AG10803 (cell line): ENCODE results near the gene HYAL2.

Experiments used
- DNase-seq: peaks from one replicate; pipeline ENCODE4 v3.0.0; 2010; ENCODE audit warnings: low read depth
- H3K4me3 ChIP-seq: 2 replicates; pipeline ENCODE4 v1.5.1; 2011; ENCODE audit warnings: mild to moderate bottlenecking, low read length, control low read depth
- CTCF ChIP-seq: conservative IDR thresholded peaks from 2 replicates; pipeline ENCODE4 v1.5.1; 2011; ENCODE audit warnings: mild to moderate bottlenecking, low read length, control low read depth, inconsistent platforms

HYAL2 gene

DNA sequence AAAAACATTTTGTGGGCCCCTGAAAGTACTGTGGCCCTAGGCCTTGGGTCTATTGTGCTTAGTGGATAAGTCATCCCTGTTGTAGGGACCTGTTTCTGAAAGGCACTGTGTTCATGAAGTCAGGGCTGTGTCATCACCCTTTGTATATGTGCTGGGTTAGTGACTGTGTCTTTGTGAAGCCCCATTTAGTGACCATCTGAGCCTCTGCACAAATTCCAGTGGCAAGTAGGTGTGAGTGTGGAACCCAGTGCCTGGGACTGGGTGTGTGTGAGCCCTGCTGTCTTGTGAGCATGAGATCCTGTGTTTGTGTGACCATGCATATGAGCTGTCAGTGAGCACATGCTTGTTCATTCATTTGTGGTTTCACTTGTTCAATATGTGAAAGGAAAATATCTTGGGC is 17.9 kb downstream of the HYAL2 start:
- no peak for DNase-seq
- TF ChIP-seq CTCF: no peak
- H3K4me3 ChIP-seq: no peak overlapping the region

DNA sequence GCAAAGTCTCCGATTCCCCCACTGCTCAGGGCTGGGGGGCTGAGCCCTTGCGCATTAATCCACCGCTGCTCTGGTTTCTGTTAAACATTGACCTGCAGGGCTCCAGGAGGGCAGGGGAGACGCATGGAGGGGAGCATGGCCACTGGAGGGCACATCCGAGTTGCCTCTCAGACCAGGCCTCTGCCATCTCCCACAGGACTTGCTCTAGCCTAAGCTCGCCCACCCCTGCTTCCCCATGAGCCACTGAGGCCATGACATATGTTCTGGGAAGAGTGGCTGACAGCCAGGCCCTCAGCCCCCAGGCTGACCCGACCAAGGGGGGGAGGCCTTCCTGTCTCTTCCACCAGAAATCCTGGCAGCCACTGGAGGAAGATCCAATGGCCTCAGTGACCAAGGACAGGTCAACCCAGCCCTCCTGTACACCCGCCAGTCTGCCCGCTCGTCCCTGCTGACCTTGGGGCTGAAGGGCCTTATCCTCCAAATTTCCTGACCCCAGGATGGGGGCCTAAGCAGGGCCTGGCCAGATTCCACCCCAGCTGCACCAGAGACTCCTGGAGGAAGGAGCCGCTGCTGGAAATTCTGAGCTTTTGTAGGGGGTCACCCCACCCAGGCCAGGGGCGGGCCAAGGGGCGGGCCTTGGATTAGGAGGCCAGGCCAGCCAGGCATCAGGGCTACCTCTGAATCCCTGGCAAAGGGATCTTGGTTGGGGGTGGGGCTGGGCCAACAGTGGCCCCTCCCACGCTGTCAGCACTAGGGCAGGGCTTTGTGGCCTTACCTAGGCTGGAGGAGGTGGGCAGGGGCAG is 19.3 kb downstream of the HYAL2 start, which contains the start of gene HYAL1:
Gene HYAL1, minus strand, starts transcription at position 562 of the 803 bp plus-strand sequence. CDS start 618 bp downstream, outside the sequence.
- TF ChIP-seq CTCF: no peak
- no peak within 1 kb of the TSS for H3K4me3 ChIP-seq
- DNase-seq: no peak

DNA sequence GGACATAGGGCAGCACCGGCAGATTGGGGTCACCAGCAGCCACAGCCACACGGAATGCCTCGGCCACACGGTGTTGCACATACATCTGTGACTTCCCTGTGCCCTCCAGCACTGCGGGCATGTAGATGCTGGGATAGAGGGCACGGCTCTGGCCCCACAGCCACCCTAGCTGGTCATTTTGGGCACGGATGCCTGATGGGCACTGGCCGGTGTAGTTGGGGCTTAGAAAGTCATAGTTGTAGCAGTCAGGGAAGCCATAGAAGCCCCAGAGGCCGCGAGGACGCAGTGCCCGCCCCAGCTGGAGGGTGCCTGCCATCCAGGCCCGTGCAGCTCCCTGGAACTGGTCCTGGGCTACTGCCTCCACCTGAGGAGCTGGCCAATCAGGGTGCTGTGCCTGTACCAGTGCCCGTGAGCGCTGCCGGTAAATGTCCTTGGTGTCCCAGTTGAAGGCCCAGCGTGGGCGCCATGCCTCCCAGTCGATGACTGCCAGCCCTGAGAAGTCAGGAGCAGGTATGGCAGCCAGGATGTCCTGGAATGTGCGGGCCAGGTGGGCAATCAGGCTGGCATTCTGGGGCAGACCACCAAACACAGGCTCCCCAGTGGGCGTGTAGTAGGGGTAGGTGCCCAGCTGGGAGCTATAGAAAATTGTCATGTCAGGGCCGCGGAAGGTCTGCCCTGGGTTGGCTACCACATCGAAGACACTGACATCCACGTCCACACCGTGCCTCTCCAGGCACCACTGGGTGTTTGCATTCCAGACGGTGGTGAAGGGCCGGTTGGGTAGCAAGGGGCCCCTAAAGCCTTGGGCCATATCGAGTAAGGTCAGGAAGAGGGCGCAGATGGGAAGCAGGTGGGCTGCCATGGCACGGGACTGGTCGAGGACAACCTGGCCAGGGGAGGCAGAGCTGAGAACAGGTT is 20.2 kb downstream of the HYAL2 start:
- no peak for DNase-seq
- no peak overlapping the region for H3K4me3 ChIP-seq
- no peak for TF ChIP-seq CTCF

DNA sequence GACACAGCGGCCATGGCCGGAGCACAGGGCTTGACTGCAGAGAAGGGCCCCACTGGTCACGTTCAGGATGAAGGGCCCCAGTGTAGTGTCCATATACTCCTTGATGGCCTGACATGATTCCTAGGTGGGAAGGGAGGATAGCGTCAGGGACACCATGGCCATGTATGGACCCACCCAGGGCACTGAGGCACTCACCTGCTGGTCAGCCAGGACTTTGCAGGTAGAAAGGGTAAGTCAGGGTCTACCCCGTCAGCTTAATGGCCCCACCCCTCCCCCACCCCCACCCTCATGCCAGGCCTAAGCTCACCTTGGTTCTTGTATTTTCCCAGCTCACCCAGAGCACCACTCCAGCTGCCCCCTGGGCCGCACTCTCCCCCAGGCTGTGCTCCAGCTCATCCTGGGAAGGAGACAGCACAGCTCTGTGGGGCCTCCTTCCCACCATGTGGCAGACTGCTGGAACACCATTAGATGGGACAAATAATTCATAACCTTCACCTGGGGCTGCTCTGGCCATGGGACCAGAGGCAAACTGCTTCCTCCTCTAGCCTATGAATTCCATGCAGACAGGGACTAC is 21.8 kb downstream of the HYAL2 start:
- no peak for DNase-seq
- no peak overlapping the region for H3K4me3 ChIP-seq
- TF ChIP-seq CTCF: no peak

DNA sequence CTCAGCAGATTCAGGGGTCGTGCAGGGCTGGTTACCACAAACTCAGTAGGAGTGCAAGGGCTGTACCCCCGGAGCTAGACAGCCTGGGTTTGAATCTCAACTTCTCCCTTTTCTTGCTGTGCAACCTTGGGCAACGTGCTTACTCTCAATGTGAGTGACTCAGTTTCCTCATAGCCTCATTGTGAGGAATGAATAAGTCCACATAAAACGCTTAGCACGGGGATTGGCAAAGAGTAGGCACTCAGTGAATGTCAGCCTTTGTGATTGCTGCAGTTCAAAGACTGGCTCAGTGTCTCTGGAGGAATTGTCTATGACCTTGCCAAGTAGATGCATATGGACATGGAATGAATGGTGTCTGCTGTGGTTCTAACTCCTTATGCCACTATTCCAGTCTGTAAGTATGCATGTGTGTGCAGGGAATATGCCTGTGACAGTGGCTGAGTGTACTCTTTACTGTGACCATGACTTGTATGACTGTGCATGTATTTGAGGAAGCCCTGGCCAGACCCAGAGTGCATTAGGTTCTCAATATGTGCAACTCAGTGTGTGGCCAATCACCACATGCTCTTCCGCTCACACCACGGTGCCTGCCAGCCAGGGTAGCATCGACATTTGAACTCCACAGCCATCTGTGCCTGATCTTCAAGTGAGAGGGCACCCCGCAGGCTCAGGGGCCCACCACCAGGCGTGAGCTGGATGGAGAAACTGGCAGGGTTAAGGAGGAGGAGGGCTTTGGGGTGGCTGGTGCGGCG is 22.4 kb downstream of the HYAL2 start:
- peak; percentile 76 for DNase-seq
- peak overlapping the region; percentile 70 for H3K4me3 ChIP-seq
- no peak for TF ChIP-seq CTCF

DNA sequence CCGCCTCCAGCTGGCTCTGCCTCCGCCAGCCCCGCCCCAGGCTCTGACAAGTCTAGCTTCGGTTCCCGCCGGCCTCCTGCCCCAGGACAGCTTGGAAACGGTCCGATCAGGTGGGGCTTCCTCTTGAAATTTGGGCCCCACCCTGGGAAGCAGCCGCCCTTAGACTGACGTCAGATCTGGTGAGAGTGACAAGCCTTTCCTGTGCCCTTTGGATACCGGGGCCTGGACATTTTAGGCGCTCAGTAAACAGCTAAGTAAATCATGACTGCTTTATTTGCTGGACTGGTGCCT is 23.0 kb downstream of the HYAL2 start:
- no peak for TF ChIP-seq CTCF
- H3K4me3 ChIP-seq: peak overlapping the region; percentile 70
- DNase-seq: no peak
